HG02642 (cell line): ENCODE data around the gene STX8.

Experiments used
- ATAC-seq: cut with Tn5 transposase; IDR thresholded peaks from one replicate; pipeline ENCODE4 v1.9.1; 2021; ENCODE audit warnings: mild to moderate bottlenecking; ENCODE audit not compliant: unreplicated experiment, poor library complexity

The STX8 gene

DNA sequence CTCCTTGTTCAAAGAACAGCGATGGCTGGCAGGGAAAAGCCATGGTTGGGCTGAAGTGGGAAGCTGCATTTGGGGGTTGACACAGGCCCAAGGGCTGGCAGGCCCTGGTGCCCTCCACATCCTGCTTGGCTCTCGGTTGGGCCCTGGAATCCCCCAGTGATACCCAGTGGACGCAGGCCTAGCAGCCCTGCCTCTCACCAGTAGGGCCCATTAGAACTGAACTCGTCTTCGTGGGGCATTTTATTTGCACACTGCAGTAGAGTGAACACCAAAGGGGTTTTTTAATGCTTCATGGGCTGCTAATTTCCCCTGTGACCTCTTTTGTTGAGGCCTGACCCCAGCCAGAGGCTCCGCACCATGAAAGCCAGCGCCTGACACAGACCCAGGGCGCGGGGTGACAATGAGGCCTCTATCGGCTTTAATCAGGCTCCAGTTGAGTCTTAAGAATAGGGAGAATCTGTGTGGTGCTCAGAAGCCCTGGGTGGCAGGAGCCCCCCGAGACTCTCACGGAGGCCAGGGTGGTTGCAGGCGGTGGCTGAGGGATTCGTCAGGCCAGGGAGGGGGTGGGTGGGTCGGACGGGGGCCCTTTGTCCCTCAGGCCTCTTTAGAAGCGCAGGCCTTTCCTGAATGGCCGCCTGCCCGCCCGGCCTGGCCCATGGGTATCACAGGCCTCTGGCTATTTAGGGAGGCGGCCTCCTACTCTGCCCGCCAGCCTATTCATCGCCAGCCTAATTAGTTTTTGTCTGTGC lies 355.0 kb downstream of the STX8 start:
- no peak for ATAC-seq

DNA sequence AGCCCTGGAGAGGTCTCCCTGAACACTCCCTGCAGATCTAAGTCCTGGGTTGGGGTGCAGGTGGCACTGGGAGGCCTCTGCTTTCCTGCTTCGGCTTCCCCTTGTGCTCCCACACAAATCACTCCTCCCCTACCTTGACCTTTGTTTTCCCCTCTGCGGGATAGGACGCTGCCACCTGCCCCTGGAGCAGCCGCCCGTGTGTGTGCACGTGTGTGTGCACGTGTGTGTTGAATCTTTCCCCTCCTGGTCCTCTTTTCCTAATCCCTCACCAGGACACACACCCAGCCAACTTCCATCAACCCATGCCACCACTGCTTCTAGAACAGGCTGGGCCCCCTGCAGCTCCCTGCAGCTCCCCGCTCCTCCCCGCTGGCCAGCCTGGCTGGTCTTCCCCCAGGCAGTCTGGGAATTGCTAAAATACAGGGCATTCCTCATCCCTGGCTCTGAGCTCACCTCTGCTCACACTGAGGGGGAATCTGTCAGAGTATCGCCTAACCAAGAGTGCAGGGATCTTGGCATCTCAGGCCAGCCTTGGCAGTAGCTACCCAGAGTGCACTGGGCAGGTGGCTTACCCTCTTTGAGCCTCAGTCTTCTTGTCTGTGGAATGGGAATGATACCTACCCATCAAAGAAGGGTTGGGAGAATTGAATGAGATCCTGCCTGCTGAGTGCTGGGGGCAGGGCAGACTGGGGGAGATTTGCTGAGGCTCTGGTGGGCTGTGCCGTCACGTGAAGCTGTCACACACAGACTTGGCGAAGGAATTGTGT lies 355.8 kb downstream of the STX8 start:
- ATAC-seq: no peak

DNA sequence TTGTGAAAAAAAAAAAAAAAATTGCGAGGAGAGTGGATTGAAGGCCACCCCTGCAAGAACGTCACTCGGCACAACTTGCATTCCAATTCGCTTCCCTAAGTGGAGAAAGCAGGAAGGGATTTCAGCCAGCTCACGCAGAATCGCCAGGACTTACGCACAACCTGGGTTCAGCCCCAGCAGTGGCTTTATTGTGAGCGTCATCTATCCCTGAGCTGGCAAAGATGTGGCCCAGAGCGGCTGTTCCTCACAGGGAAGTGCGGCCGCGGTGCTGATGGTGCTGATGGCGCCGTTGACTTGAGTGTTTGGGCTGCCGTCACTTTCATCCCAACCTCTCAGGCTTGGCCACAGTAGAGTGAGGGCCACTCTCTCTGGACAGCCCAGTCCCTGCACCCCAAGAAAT lies 356.7 kb downstream of the STX8 start:
- ATAC-seq: no peak

DNA sequence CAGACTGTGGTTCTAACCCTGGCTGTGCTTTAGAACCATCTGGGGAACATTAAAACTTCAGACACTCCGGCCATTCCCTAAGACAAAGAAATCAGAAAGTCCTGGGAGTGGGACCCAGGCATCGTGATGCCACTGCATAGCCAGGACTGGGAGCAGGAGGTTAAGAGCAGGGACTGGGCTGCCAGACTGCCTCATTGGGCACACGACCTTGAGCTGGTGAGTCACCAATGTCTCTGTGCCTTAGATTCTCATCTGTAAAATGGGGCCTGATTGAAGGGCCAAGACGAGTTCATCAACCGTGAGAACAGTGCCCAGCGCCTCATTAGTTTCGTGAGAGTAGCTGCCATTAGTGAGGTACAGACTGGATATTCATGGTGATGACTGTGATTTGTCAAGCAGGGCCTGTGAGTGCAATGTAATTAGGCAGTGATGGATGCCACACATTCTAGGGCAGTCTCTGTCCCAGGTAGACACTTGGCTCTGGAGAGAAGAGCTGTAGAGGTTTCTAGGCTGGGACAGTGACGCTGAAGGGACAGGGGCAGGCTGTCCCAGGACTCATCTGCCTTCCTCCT lies 357.5 kb downstream of the STX8 start:
- ATAC-seq: no peak

DNA sequence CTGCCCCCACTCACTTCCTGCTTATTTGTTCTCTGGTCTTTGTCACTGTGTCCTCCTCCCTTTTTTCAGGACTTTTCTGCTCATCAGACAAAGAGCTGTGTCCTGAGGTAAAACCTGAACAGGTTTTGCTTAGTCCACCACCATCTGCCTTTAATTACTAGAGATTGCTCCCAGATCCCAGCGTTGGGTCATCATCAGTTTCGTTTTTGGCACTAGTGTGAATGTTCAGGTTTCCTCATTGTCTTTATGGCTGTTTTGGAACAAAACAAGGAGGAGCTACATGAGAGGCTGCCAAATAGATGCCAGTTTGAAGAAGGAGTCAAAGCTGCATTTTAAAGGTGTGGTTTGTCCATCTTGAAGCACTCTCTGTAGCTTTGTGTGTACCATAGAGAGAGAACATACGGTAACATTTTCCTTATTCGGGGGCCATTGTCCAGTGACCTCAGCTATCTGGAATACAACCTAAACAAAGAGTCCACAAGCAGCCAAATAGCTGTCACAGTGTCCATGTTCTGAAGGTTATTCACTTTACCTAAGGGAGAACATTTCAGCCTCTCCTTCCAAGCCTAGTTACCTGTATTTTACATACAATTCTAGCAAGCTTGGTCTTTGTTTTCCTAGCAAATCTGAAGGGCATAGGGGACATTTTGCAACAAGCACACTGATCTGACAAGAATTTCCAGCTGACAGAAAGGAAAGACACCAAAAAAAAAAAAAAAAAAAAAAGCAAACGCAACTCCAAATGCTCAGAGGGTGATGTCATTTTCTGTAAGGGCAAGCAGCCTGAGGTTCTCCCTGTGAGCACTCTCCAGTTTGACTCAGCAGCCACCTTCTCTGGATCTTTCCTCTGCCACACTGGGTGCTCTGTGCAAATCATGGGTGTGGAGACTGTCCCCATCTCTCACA lies 358.2 kb downstream of the STX8 start:
- ATAC-seq: no peak

DNA sequence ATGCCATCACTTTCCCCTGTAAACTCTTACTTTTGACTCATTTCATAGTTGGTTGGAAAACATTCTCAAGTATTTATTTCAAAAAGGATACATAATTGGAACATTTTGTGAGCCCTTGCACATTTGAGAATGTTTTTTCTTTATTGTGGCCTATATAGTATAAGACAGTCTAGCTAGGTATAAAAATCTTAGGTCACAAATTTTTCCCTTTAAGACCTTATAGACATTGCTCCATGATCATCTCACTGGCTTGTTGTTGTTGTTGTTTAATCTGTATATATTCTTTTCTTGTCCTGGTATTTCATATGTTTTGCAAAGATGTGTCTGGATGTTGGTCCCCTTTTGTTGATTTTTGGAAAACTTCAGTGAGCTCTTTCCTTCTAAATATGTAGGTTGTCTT lies 360.2 kb downstream of the STX8 start:
- ATAC-seq: no peak

DNA sequence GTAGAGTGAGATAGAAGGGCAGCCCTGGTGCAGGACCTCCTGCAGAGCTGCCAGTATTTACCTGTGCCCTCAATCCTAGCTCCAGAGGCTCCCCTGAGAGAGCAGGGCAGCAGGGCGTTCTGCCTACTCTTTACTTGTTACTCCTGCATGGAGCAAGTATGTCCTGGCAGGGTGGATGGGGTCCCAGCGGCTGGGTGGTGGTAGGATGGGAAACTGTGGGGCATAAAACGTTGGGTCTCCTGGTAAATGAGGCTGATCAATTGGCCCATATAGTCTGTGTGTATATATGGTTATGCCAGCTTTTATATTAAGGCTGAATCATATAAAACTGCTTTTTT lies 362.3 kb downstream of the STX8 start:
- no peak for ATAC-seq

DNA sequence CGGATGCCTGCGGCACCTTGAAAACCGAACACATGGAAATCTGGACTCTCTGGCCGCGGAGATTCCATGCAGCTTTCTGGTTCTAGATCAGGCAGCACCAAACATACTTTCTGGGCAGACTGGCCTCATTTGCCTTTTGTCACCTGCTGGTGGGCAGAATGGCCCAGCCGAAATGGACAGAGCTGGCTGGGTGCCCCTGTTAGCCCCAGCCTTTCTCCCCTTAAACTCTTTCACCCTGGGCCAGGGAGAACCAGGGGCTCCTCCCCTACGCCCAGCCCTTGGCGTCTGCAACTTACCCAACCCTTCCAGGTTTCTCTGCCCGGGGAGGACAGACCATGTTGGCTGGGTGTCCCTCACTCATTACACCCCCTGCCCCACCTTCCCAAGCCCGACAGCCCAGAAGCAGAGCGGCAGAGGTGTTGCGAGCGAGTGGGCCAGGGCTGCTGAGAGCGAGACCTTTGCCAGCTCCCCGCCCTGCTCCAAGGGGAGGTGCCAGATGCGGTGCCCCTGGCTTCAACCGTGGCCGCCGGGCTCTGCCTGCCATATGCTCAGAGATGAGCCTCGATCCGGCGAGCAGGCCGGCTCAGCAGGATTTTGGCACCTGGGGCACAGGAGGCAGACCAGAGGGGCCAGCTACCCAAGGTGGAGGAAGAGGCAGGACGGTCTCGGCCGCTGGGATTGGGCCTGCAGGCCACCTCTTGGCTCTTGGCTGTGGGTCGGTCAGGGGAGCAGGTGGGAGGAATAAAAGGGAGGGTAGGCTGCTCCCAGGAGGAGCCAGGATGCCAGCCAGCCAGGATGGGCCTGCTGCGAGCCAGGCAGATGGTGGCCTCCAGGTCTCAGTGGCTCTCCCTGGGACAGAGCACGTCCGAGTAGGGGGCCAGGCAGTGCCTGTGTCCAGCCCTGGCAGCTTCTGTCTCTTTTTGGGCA lies 363.0 kb downstream of the STX8 start:
- ATAC-seq: no peak

DNA sequence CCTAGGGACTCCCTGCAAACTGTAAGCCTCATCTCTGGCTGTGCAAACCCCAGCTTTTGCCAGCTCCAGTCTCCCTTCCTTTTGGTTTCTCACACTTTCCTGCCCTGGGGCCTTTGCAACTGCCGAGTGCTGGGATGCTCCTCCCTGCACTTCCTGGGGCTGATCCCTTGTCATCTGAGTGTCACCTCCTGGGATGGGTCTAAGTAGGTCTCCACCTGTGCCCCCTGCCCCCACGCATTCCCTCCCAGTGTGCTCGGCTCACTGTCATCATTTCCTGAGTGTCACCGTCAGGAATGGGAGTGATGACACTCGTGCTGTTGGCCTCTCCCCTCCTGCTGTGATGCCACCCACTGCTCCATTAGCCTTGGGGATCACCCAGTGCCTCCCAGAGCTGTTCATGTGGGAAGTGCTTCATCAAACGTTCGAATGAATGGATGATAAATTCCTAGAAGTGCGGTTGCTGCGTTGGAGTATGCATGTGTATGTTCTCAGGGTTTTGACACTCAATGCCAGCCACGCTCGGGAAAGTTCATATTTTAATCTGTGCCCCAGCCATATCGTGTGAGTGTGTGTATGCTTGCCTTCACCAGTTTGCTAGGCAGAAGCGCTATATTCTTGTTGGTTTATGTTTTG lies 364.4 kb downstream of the STX8 start:
- no peak for ATAC-seq

DNA sequence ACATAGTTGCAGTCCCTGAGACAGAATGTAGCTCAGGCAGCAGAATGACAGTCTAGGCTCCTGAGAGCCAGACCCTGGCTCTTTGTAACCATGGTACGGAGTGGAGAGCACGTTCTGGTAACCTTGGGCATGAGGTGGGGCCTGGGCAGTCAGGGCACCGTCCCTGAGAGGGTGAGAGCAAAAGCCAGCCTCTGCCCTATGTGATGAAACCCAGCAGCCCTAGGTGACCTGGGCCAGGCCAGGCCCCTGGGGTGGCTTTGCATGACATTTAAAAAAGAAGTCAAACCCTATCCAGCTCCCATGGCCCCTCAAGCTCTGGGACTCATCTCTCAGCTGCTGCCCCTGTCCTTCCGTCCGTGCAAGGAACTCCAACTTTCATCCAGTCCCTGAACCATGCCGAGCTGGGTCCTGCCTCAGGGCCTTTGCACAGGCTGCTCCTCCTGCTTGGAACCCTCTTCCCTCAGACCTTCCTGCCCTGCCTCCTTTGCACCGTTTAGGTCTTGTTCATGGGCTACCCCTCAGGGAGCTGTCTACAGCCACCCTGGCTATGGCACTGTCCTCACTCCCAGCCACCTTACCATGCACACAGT lies 365.7 kb downstream of the STX8 start:
- no peak for ATAC-seq

DNA sequence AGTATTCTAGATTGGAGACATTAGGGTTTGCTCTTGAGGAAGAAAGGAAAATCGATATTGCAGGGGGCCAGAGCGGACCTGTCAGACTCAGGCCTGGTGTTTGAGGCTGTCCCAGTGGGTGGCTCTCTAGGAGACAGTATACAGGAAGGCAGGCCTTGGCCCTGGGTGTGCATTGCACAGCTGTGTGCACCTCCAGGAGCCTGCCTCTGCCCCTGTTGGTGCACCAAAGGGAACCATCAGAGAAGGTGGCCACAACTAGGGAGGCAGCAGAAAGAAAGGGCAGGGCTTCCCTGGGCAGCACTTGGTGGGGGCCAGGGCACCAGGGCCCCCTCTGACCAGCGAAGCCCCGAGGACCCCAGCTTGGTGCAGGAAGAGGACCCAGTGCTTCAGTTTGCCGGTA lies 366.3 kb downstream of the STX8 start:
- no peak for ATAC-seq

DNA sequence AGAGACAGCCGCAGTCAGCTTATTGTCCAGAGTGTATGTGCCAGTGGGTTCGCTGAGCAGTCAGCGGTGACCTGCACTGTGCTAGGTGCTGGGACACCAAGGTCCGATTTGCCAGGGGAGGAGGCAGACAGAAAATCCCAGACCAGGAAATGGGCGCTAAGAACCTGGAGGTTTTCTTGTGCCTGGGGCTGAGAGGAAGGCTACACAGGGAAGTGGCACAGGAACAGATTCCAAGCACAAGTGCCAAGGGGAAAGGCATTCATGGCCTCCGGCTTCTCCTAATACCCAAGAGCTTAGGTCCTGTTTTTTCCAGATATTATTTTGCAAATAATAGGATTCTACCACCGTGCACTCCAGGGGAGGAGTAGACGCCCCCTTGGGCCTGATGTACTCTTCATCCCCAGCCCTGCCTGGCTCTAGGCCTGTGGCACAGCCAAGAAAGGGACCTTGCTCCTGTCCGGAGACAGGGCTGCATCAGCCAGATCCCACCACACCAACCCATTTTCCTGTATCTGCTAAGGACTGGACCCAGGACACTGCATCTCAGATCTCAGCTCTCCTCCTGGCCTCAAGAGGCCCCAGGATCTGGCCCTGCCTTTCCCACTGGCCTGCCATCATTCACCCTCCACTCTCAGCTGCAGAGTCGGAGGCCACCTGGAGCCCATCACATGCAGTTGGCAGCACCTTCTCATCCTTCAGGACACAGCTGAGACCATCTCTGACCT lies 367.1 kb downstream of the STX8 start:
- ATAC-seq: no peak

DNA sequence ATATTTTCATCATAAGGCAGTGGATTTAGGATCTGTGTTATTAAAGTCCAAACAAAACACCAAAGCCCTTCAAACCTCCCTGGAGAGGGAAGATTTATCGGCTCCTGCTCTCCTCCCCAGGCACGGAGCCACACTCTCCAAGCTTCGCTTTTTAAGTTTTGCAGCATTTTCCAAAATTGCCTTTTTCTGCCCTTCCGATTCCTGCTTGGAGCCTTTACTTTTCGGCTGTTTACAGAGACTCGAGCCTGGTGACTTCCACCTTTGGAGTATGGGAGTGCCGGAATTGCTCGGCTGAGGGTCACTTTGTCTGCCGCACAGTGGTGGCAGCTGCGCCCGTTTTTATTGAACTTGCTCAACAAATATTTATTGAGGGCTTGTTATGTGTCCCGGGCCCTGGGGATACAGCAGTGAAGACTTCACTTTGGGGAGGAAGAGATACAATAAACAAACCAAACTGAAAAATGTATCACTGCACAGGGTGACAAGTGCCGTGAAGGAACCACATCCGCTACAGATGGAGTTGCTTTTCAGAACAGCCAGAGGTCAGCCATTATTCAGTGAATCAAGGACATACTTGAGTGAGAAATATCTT lies 368.8 kb downstream of the STX8 start:
- ATAC-seq: no peak

DNA sequence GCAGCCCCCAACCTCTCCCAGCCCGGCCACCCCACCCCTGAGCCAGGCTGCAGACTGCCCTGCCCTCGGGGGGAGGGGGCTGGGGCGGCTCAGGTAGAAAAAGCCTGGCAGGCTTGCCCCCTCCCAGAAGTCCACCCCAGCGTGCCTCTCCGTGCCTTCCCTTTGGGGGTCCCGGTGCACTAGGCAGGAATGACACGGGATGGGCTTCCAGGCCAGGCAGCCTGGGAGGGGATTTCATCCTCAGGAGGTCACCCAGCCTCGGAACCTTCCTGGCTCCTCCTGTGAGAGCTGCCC lies 369.3 kb downstream of the STX8 start:
- no peak for ATAC-seq

DNA sequence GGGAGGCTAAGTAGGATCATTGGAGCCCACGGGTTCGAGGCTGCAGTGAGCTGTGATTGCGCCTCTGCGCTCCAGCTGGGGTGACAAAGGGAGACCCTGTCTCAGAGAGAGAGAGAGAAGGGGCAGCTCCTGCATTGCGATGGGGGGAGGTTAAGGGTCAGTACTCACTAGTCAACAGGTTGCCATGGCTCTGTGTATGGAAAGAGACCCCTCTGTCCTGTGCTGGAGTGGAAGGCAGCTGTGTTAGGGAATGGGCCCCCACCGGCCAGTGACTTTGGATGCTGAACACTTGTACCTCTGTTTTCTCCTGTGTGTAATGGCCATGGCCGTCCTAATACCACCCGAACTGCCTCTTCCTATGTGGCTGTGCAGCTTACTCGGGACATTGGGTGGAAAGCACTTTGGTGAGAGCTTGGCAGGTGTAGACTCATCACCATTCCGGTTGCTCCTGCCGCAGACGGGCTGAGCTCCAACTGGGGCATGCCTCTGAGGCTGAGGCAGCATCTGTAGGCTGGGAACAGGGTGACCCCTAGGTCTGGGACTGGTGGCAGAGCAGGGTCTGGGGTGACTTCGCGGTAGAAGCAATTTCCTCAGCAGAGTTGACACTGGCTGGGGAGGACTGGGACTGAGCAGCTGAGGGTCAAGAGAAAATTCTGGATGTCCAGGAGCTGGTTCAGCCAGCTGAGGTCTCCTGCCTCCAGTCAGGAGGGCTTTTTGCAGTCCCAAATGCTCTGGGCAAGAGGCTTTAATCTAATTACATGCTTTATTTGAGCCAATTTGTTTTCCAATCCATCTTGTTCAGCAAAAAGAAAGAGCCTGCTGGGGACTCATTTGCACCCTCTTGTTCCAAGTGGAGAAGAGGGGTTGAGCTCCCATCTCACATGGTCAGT lies 369.9 kb downstream of the STX8 start:
- ATAC-seq: no peak

DNA sequence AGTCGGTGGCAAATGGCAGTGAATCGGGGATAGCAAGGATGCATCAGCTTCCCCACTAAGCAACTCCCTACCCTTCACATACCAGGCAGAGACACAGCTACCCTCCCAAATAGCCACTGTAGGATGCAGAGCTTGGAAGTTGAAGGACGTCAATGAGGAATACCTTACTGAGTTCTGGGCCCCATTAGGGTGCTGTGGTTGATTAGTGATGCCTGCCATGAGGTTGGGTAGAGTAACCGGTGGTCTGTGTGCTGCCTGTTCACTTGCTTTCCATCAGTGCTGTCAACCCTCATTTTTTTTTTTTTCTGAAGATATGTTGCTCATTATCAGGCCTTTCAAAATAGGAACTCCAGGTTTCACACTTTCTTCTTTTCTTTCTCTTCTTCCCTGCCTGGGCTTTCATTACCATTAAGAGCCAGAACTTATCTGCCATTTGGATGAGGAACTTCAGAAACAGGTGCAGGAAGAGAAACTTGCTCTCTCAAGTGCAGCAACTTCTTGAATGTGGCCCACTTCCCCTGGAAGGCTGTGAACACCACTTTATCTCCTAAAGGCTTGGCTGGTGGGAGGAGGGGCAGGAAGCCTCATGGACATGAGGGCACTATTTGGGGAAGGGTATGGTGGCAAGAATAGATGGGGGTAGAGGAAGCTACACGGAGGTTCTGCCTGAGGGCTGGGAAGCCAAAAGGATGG lies 370.8 kb downstream of the STX8 start:
- no peak for ATAC-seq
